Breast epithelium (tissue), 4 donors: ENCODE results near the gene C2CD2L. TPM values are rescaled to one million over a fixed set of nuclear protein-coding genes. Genes with fewer than 3 reads are reported as not detected.

Experiments
- DNase-seq, 2 donors: peaks; one replicate each; pipeline ENCODE4 v3.0.0-alpha.2; 2019; ENCODE audit warnings: low spot score in 2 of 2
- H3K27ac ChIP-seq, 2 donors: fragments of 200-600 bp; sonication (generic) in 1 of 2; one replicate each; pipeline ENCODE4 v1.5.1; 2016 to 2019; ENCODE audit warnings: mild to moderate bottlenecking in 1 of 2
- H3K27me3 ChIP-seq, 2 donors: fragments of 200-600 bp; sonication (generic) in 1 of 2; one replicate each; pipeline versions ENCODE4 v1.5.1 to v1.6.0; 2017 to 2019; ENCODE audit warnings: control low read depth in 1 of 2, mild to moderate bottlenecking in 1 of 2
- H3K36me3 ChIP-seq: fragments of 200-600 bp; one replicate; pipeline ENCODE4 v1.5.1; 2019
- H3K4me1 ChIP-seq, 2 donors: fragments of 200-600 bp; sonication (generic); one replicate each; pipeline ENCODE4 v1.5.1; 2016 to 2019; ENCODE audit warnings: control low read depth in 1 of 2
- H3K4me3 ChIP-seq, 3 donors: fragments of 200-600 bp; sonication (generic); 1 replicate in 2 of 3; 2 replicates in 1 of 3; pipeline ENCODE4 v1.5.1; 2016 to 2019; ENCODE audit warnings: mild to moderate bottlenecking in 3 of 3, moderate library complexity in 2 of 3
- H3K9me3 ChIP-seq, 2 donors: fragments of 200-600 bp; sonication (generic) in 1 of 2; one replicate each; pipeline ENCODE4 v1.5.1; 2016 to 2019; ENCODE audit warnings: control low read depth in 1 of 2
- POLR2A ChIP-seq: fragments of 450-650 bp; IDR thresholded peaks from one replicate; pipeline ENCODE4 v1.6.1; 2016; ENCODE audit warnings: antibody characterized with exemption, mild to moderate bottlenecking, moderate library complexity
- POLR2AphosphoS5 ChIP-seq, 3 donors: sonication (generic); formaldehyde crosslinking; IDR thresholded peaks; one replicate each; pipeline ENCODE4 v1.6.1; 2017; ENCODE audit warnings: antibody characterized with exemption in 3 of 3
- intact Hi-C: fragments of 100-400 bp; cut with DNase I; formaldehyde crosslinking; loops from one replicate; pipeline ENCODE4 v1.15.1; 2023; ENCODE audit warnings: low total_unique reads
- total RNA-seq, 3 donors: library from RNA; depleted of rRNA; stranded (reverse); fragments of >200 nt; gene quantifications; one replicate each; pipeline ENCODE4 v1.1.0, GENCODE V29; 2016
- TF ChIP-seq, protein P1 (sequence below), 3 donors: fragments of 450-650 bp; IDR thresholded peaks; one replicate each; pipeline ENCODE4 v1.5.1; 2016 to 2017; ENCODE audit warnings: antibody characterized with exemption in 3 of 3, mild to moderate bottlenecking in 3 of 3, moderate library complexity in 3 of 3

Gene C2CD2L
- total RNA-seq, 3 donors from 2014 or later: 5.1 to 6.9 (median 6.3) TPM

GRCh38 chr11:119115484-119116234 is 8.5 kb downstream of the C2CD2L start:
- intact Hi-C loops: no loop called here
- Histone ChIP-seq H3K36me3 (peaks cover 4% of the 10 kb centered on the region), H3K9me3 (no peaks in the 10 kb centered on the region), H3K27ac (no peak overlapping the region), H3K4me1 (peaks cover 0 to 4% of the 10 kb centered on the region in 2 donors), H3K4me3 (peak overlapping the region in 1 of 3 donors; percentile 13), H3K27me3 (no peaks in the 10 kb centered on the region)
- TF ChIP-seq POLR2AphosphoS5 (IDR thresholded peaks at IDR 0.05) (no peak), POLR2A (no peak)
- DNase-seq: no peak

GRCh38 chr11:119116235-119116594 is 9.1 kb downstream of the C2CD2L start:
- DNase-seq: no peak
- TF ChIP-seq, protein P1, sequence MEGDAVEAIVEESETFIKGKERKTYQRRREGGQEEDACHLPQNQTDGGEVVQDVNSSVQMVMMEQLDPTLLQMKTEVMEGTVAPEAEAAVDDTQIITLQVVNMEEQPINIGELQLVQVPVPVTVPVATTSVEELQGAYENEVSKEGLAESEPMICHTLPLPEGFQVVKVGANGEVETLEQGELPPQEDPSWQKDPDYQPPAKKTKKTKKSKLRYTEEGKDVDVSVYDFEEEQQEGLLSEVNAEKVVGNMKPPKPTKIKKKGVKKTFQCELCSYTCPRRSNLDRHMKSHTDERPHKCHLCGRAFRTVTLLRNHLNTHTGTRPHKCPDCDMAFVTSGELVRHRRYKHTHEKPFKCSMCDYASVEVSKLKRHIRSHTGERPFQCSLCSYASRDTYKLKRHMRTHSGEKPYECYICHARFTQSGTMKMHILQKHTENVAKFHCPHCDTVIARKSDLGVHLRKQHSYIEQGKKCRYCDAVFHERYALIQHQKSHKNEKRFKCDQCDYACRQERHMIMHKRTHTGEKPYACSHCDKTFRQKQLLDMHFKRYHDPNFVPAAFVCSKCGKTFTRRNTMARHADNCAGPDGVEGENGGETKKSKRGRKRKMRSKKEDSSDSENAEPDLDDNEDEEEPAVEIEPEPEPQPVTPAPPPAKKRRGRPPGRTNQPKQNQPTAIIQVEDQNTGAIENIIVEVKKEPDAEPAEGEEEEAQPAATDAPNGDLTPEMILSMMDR (IDR thresholded peaks at IDR 0.05): no peak
- TF ChIP-seq POLR2AphosphoS5 (IDR thresholded peaks at IDR 0.05) (no peak), POLR2A (no peak)
- H3K27ac ChIP-seq: no peak overlapping the region
- no peaks in the 10 kb centered on the region for H3K27me3 ChIP-seq
- intact Hi-C loops: no loop called here
- H3K9me3 ChIP-seq: no peaks in the 10 kb centered on the region
- peak overlapping the region in 1 of 3 donors; percentile 13 for H3K4me3 ChIP-seq
- peaks cover 0 to 5% of the 10 kb centered on the region in 2 donors for H3K4me1 ChIP-seq
- H3K36me3 ChIP-seq: peaks cover 4% of the 10 kb centered on the region

DNA sequence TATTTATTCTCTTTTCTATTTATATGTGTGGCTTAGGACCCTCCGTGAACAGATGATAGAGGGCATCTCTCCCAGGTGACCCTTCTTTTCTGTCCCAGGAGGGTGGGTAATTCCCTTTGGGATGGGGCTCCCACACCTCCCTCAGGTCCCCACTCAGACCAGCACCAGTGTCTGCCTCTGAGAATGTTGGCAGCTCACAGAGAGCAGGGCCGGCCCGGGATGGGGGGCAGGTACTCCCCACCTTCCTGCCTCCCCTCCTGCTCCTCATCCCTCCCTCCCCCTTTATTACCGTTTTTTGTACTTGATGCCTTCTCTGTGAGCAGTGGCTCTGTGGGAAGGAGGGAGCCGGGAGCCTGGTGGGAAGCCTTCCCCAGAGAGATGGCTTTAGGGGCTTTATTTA is 9.5 kb downstream of the C2CD2L start:
- Histone ChIP-seq H3K36me3 (peaks cover 4% of the 10 kb centered on the region), H3K27ac (no peak overlapping the region), H3K9me3 (no peaks in the 10 kb centered on the region), H3K27me3 (no peaks in the 10 kb centered on the region), H3K4me3 (no peak overlapping the region), H3K4me1 (peaks cover 0 to 5% of the 10 kb centered on the region in 2 donors)
- intact Hi-C loops: no loop called here
- DNase-seq: no peak
- TF ChIP-seq, protein P1 (IDR thresholded peaks at IDR 0.05): no peak
- TF ChIP-seq POLR2A (no peak), POLR2AphosphoS5 (IDR thresholded peaks at IDR 0.05) (no peak)

GRCh38 chr11:119117004-119117706 is 10.0 kb downstream of the C2CD2L start:
- H3K36me3 ChIP-seq: peaks cover 4% of the 10 kb centered on the region
- H3K27me3 ChIP-seq: no peaks in the 10 kb centered on the region
- H3K9me3 ChIP-seq: no peaks in the 10 kb centered on the region
- TF ChIP-seq, protein P1 (IDR thresholded peaks at IDR 0.05): no peak
- no peak for TF ChIP-seq POLR2A
- TF ChIP-seq POLR2AphosphoS5 (IDR thresholded peaks at IDR 0.05): no peak
- DNase-seq: no peak
- peaks cover 0 to 7% of the 10 kb centered on the region in 2 donors for H3K4me1 ChIP-seq
- intact Hi-C loops: no loop called here
- no peak overlapping the region for H3K4me3 ChIP-seq
- H3K27ac ChIP-seq: no peak overlapping the region

DNA sequence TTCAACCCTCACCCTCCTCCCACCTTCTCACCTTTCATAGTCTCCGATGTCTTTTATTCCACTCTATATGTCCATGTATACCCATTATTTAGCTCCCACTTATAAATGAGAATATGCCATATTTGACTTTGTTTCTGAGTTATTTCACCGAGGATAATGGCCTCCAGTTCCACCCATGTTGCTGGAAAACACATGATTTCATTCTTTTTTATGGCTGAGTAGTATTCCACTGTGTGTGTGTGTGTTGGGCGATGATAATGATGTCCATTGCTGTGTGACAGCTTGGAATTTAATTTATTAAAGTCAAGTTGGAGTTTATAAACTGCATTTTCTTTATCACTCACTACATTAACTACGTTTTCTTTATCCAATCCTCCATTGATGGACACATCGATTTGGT is 11.1 kb downstream of the C2CD2L start:
- TF ChIP-seq POLR2AphosphoS5 (IDR thresholded peaks at IDR 0.05): no peak
- TF ChIP-seq, protein P1 (IDR thresholded peaks at IDR 0.05): no peak
- TF ChIP-seq POLR2A: no peak
- peaks cover 4% of the 10 kb centered on the region for H3K36me3 ChIP-seq

More for the DNA sequence above, 11.1 kb downstream of the C2CD2L start:
- Histone ChIP-seq H3K4me3 (no peak overlapping the region), H3K27ac (no peak overlapping the region), H3K9me3 (no peaks in the 10 kb centered on the region), H3K4me1 (peaks cover 4 to 12% of the 10 kb centered on the region in 2 donors), H3K27me3 (no peaks in the 10 kb centered on the region)
- intact Hi-C loops: no loop called here
- DNase-seq: no peak
